Parathyroid adenoma (tissue), 2 donors: Measurements from ENCODE around the gene PRKCSH.
A peak's percentile ranks its signal among the peaks of the same experiment; 100 is the strongest.

Source experiments
- H2AFZ ChIP-seq: fragments of 300-600 bp; sonication (generic); one replicate; pipeline ENCODE4 v1.7.0; 2017; ENCODE audit warnings: antibody characterized with exemption, mild to moderate bottlenecking
- H3K27ac ChIP-seq: fragments of 300-600 bp; sonication (generic); one replicate; pipeline ENCODE4 v1.7.0; 2017
- H3K27me3 ChIP-seq: fragments of 300-600 bp; sonication (generic); one replicate; pipeline ENCODE4 v1.7.0; 2017; ENCODE audit warnings: low read length; ENCODE audit not compliant: control insufficient read depth, insufficient read depth
- H3K36me3 ChIP-seq: fragments of 300-600 bp; sonication (generic); one replicate; pipeline ENCODE4 v1.7.0; 2017; ENCODE audit warnings: low read length; ENCODE audit not compliant: control insufficient read depth, insufficient read depth
- H3K4me1 ChIP-seq: fragments of 300-600 bp; sonication (generic); one replicate; pipeline ENCODE4 v1.7.0; 2017; ENCODE audit warnings: control low read depth
- H3K4me2 ChIP-seq: fragments of 300-600 bp; sonication (generic); one replicate; pipeline ENCODE4 v1.7.0; 2017; ENCODE audit warnings: low read length
- H3K4me3 ChIP-seq: fragments of 300-600 bp; sonication (generic); one replicate; pipeline ENCODE4 v1.7.0; 2017; ENCODE audit warnings: low read depth, low read length
- H3K79me2 ChIP-seq: fragments of 300-600 bp; sonication (generic); one replicate; pipeline ENCODE4 v1.7.0; 2017; ENCODE audit warnings: control low read depth
- H3K9ac ChIP-seq: fragments of 300-600 bp; sonication (generic); one replicate; pipeline ENCODE4 v1.7.0; 2017; ENCODE audit warnings: mild to moderate bottlenecking
- H3K9me3 ChIP-seq: fragments of 300-600 bp; sonication (generic); one replicate; pipeline ENCODE4 v1.7.0; 2017; ENCODE audit warnings: low read length; ENCODE audit not compliant: control insufficient read depth
- TF ChIP-seq, protein P1 (sequence below): fragments of 300-600 bp; sonication (generic); IDR thresholded peaks from one replicate; pipeline ENCODE4 v1.7.0; 2017; ENCODE audit warnings: antibody characterized with exemption, mild to moderate bottlenecking
- donor health status: primary hyperparathyroidism.

The PRKCSH gene

DNA sequence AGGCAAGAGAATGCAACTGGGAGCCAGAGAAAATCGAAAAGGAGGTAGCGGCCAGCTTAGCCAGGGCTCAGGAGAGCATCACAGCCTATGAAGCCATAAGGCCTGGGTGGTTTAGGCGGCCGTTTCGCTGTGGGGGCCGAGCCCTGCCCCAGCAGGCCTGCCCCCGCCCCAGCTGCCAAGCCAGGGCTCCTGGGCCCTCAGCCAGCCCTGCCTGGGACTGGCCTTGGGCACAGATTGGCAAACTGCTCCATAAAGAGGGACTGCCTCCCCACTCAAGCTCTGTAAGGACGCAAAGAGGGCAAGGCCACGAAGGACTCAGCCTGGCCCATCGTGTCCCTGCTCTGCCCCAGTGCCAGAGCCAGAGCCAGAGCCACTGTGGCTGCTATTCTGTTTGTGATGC lies 60.0 kb downstream of the PRKCSH start:
- H3K27ac ChIP-seq = no peak overlapping the region
- no peaks in the 10 kb centered on the region for H3K79me2 ChIP-seq
- H3K4me3 ChIP-seq = no peak overlapping the region
- H3K4me1 ChIP-seq = no peaks in the 10 kb centered on the region
- H3K27me3 ChIP-seq = no peaks in the 10 kb centered on the region
- no peak overlapping the region for H3K9ac ChIP-seq
- TF ChIP-seq, protein P1, sequence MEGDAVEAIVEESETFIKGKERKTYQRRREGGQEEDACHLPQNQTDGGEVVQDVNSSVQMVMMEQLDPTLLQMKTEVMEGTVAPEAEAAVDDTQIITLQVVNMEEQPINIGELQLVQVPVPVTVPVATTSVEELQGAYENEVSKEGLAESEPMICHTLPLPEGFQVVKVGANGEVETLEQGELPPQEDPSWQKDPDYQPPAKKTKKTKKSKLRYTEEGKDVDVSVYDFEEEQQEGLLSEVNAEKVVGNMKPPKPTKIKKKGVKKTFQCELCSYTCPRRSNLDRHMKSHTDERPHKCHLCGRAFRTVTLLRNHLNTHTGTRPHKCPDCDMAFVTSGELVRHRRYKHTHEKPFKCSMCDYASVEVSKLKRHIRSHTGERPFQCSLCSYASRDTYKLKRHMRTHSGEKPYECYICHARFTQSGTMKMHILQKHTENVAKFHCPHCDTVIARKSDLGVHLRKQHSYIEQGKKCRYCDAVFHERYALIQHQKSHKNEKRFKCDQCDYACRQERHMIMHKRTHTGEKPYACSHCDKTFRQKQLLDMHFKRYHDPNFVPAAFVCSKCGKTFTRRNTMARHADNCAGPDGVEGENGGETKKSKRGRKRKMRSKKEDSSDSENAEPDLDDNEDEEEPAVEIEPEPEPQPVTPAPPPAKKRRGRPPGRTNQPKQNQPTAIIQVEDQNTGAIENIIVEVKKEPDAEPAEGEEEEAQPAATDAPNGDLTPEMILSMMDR = no peak
- no peak overlapping the region for H2AFZ ChIP-seq
- no peaks in the 10 kb centered on the region for H3K9me3 ChIP-seq
- no peaks in the 10 kb centered on the region for H3K36me3 ChIP-seq
- H3K4me2 ChIP-seq = no peak overlapping the region

DNA sequence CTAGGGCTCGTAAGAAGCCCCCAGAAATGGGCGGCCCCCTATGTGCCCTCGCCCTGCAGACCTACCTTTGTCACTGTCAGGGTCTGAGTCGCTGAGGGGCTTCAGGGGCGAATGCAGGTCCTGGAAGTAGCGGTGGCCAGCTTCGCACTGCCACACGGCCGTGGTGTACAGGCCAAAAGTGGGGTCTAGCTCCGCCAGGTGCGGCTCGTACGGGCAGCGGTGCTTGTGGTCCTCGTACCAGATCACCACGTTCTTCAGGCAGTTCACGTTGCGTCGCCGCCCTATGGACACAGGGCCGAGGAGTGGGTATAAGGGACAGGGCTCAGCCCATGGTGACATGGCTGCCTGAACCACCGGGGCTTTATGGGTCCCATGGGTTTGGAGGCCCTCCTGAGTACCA lies 60.5 kb downstream of the PRKCSH start:
- Histone ChIP-seq H3K9me3 (no peaks in the 10 kb centered on the region), H3K27me3 (no peaks in the 10 kb centered on the region), H3K79me2 (no peaks in the 10 kb centered on the region), H3K27ac (no peak overlapping the region), H3K4me3 (no peak overlapping the region), H3K4me2 (no peak overlapping the region), H2AFZ (no peak overlapping the region), H3K9ac (no peak overlapping the region), H3K4me1 (no peaks in the 10 kb centered on the region), H3K36me3 (no peaks in the 10 kb centered on the region)
- TF ChIP-seq, protein P1 = no peak

DNA sequence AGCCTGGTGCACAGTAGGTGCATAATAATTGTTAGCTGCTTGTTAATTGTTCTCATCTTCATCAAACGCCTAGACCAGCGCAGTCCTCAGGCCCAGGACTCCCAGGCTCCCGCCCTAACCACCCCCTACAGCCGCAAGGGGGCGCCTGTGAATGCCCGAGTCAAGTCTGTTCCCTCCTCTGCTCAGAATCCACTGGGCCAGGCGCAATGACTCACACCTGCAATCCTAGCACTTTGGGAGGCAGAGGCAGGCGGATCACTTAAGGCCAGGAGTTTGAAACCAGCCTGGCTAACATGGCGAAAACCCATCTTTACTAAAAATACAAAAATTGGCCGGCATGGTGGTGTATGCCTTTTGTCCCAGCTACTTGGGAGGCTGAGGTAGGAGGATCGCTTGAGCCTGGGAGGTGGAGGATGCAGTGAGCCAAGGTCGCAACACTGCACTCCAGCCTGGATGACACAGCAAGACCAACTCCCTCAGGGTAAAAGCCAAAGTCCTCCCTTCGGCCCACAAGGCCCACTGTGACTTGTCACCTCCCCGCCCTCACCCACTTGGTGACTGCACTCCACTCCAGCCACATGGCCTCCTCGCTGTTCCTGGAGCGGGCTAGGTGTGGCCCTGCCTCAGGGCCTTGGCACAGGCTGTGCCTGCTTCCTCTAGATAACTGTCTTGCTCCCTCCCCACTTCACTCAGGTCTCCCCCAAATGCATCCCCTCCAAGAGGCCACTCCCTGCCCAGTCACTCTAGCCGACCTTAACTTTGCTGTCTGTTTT lies 61.1 kb downstream of the PRKCSH start:
- no peak overlapping the region for H3K27ac ChIP-seq
- no peaks in the 10 kb centered on the region for H3K27me3 ChIP-seq
- no peaks in the 10 kb centered on the region for H3K36me3 ChIP-seq
- H3K4me3 ChIP-seq = no peak overlapping the region
- no peak overlapping the region for H3K4me2 ChIP-seq
- H3K9ac ChIP-seq = no peak overlapping the region
- no peak overlapping the region for H2AFZ ChIP-seq
- H3K9me3 ChIP-seq = no peaks in the 10 kb centered on the region
- no peaks in the 10 kb centered on the region for H3K79me2 ChIP-seq
- TF ChIP-seq, protein P1 = peak; percentile 60
- H3K4me1 ChIP-seq = no peaks in the 10 kb centered on the region

DNA sequence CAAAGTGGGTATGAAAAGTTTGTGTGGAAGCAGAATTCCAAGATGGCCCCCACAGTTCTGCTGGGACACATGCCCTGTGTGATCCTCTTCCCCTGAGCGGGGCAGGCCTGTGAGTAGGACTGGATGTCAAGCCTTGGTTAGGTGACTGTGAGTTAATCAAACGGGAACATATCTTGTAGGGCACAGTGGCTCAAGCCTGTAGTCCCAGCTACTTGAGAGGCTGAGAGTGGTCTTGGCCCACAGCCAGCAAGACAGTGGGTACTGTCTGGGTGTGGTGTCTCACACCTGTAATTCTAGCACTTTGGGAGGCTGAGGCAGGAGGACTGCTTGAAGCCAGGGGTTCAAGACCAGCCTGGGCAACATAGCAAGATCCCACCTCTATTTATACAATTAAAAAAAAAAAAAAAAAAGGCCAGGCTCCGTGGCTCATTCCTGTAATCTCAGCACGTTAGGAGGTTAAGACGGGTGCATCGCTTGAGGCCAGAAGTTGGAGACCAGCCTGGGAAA lies 63.8 kb downstream of the PRKCSH start:
- Histone ChIP-seq H3K4me1 (no peaks in the 10 kb centered on the region), H3K27ac (no peak overlapping the region), H3K4me3 (no peak overlapping the region), H3K9me3 (no peaks in the 10 kb centered on the region), H3K27me3 (no peaks in the 10 kb centered on the region), H3K9ac (no peak overlapping the region), H2AFZ (no peak overlapping the region), H3K4me2 (no peak overlapping the region), H3K79me2 (no peaks in the 10 kb centered on the region), H3K36me3 (no peaks in the 10 kb centered on the region)
- TF ChIP-seq, protein P1 = no peak

DNA sequence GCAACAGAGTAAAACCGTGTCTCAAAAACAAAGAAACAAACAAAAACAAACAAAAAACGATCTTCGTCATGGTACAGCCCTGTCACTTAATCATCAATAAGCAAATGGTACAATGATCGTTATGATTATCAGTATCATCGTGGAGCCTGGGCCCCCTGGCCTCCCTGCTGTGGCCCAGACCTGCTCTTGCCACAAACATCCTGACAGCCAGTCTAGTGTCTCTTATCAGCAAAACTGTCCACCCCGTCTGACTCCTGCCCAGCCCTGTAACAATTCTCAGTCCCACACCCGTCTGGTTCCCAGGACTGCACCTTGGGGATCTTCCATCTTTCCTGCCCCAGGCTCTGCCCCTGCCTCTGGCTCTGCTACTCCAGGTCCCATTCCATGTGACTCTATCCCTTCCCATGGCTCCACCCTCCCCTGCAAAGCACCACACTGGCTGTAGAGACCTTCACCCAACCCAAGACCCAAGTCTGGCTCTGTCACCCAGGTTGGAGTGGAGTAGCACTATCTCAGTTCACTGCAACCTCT lies 64.5 kb downstream of the PRKCSH start:
- H3K36me3 ChIP-seq = no peaks in the 10 kb centered on the region

More for the DNA sequence above, 64.5 kb downstream of the PRKCSH start:
- H3K9ac ChIP-seq = no peak overlapping the region
- H3K4me1 ChIP-seq = no peaks in the 10 kb centered on the region
- TF ChIP-seq, protein P1 = no peak
- no peak overlapping the region for H3K27ac ChIP-seq
- H3K9me3 ChIP-seq = no peaks in the 10 kb centered on the region
- no peaks in the 10 kb centered on the region for H3K79me2 ChIP-seq
- H2AFZ ChIP-seq = no peak overlapping the region
- H3K4me3 ChIP-seq = no peak overlapping the region
- no peaks in the 10 kb centered on the region for H3K27me3 ChIP-seq
- no peak overlapping the region for H3K4me2 ChIP-seq
